Stimulated activated CD4-positive, alpha-beta T cell treated with anti-CD3 and anti-CD28 coated beads, Interleukin-1b, Interleukin-23, amount 100 ng/mL, for 1 hour (primary cell): Measurements from ENCODE around the gene PPDPF.
"Not testable (repeated sequence)": the region's sequence is repeated elsewhere in the genome, so short reads cannot be mapped to it uniquely, and the experiment has no call there.

Experiments used
- DNase-seq, 2 donors: peaks; one replicate each; pipeline ENCODE4 v3.0.0-alpha.2; 2020; ENCODE audit warnings: low read depth in 2 of 2

PPDPF gene

GRCh38 chr20:63565021-63565698 lies 44.6 kb downstream of the PPDPF start:
- no peak for DNase-seq

GRCh38 chr20:63565699-63566335 lies 45.3 kb downstream of the PPDPF start:
- no peak for DNase-seq

- DNase-seq: no peak
These were observed 46.0 kb downstream of the PPDPF start for GRCh38 chr20:63566395-63567135.

- DNase-seq: no peak
These were observed 46.5 kb downstream of the PPDPF start for GRCh38 chr20:63567136-63567385.

GRCh38 chr20:63567386-63568169 lies 47.0 kb downstream of the PPDPF start:
- DNase-seq: no peak

GRCh38 chr20:63568170-63568981 lies 47.8 kb downstream of the PPDPF start:
- no peak for DNase-seq

GRCh38 chr20:63568986-63569949 lies 48.7 kb downstream of the PPDPF start:
- no peak for DNase-seq

GRCh38 chr20:63570281-63571086 lies 49.9 kb downstream of the PPDPF start:
- no peak for DNase-seq

- not testable (repeated sequence) for DNase-seq
These were observed 50.5 kb downstream of the PPDPF start for GRCh38 chr20:63571087-63571478.
